Lower lobe of right lung (tissue), 2 donors: Measurements from ENCODE around the gene PLEKHG4B. TPM values are rescaled to one million over a fixed set of nuclear protein-coding genes. Genes with fewer than 3 reads are reported as not detected.
"Not testable (repeated sequence)": the region's sequence is repeated elsewhere in the genome, so short reads cannot be mapped to it uniquely, and the experiment has no call there.

Source experiments
- ATAC-seq, 2 donors: fragments of 200-7000 bp; cut with Tn5 transposase; one replicate each; pipeline ENCODE4 v1.9.1; 2020 to 2022; ENCODE audit warnings: mild to moderate bottlenecking in 2 of 2, moderate library complexity in 2 of 2
- DNase-seq: peaks from one replicate; pipeline ENCODE4 v3.0.0-alpha.2; 2020
- H3K27ac ChIP-seq: fragments of 200-600 bp; one replicate; pipeline ENCODE4 v1.8.0; 2022
- H3K27me3 ChIP-seq: fragments of 200-600 bp; one replicate; pipeline ENCODE4 v1.8.0; 2022; ENCODE audit warnings: low read depth
- H3K36me3 ChIP-seq: fragments of 200-600 bp; one replicate; pipeline ENCODE4 v1.8.0; 2022; ENCODE audit warnings: mild to moderate bottlenecking
- H3K4me1 ChIP-seq: fragments of 200-600 bp; one replicate; pipeline ENCODE4 v1.8.0; 2022
- H3K4me3 ChIP-seq: fragments of 200-600 bp; one replicate; pipeline ENCODE4 v1.8.0; 2022; ENCODE audit warnings: mild to moderate bottlenecking
- H3K9me3 ChIP-seq: fragments of 200-600 bp; one replicate; pipeline ENCODE4 v1.8.0; 2022
- CTCF ChIP-seq: fragments of 200-600 bp; IDR thresholded peaks from one replicate; pipeline ENCODE4 v1.8.0; 2022; ENCODE audit warnings: antibody characterized with exemption, mild to moderate bottlenecking
- intact Hi-C: fragments of 100-400 bp; cut with DNase I; formaldehyde crosslinking; loops from one replicate; pipeline ENCODE4 v1.11.0; 2022
- total RNA-seq: library from RNA; stranded (reverse); fragmentation: NEBNext Ultra II Directional; extraction: Animal tissue kit (Norgen Biotek cat#: 25700); gene quantifications from one replicate; pipeline ENCODE4 v1.2.1, GENCODE V29; 2021
- donor health status: DM: no; HTN: yes; CAD: no; lungs with severe emphysema.

The PLEKHG4B gene
- total RNA-seq, 1 donor from 2014 or later = 2.7 TPM

- H3K27me3 ChIP-seq, intact Hi-C loops, H3K36me3 ChIP-seq, H3K9me3 ChIP-seq: not testable (repeated sequence)
- peak within 1 kb of the TSS; percentile 71 for H3K4me3 ChIP-seq
- DNase-seq (peak; percentile 97), ATAC-seq (peak; percentile 98 to 99)
- peaks cover 37% of the 10 kb centered on the region for H3K4me1 ChIP-seq
- TF ChIP-seq CTCF = peak; percentile 42
- H3K27ac ChIP-seq = peak within 1 kb of the TSS; percentile 93
Observed at GRCh38 chr5:217494-218456, 125.8 kb downstream of the PLEKHG4B start, which contains the start of the genes CCDC127 and SDHA. TSS of gene CCDC127 (minus strand) at chr5:218153. CDS start at chr5:216849, 1,304 bp downstream. TSS of gene SDHA (plus strand) at chr5:218320. CDS start at chr5:218356, 36 bp downstream.

GRCh38 chr5:218457-219291 lies 126.7 kb downstream of the PLEKHG4B start:
- intact Hi-C loops = no loop called here
- ATAC-seq = peak; percentile 76 to 77
- TF ChIP-seq CTCF = no peak
- H3K27me3 ChIP-seq = no peaks in the 10 kb centered on the region
- H3K9me3 ChIP-seq = no peaks in the 10 kb centered on the region
- peak overlapping the region; percentile 71 for H3K4me3 ChIP-seq
- peaks cover 43% of the 10 kb centered on the region for H3K4me1 ChIP-seq
- H3K27ac ChIP-seq = peak overlapping the region; percentile 93
- peaks cover 5% of the 10 kb centered on the region for H3K36me3 ChIP-seq
- peak; percentile 62 for DNase-seq

GRCh38 chr5:219460-219863 lies 127.5 kb downstream of the PLEKHG4B start:
- Histone ChIP-seq H3K27ac (peak overlapping the region; percentile 93), H3K4me1 (peaks cover 43% of the 10 kb centered on the region)
- DNase-seq = no peak

GRCh38 chr5:219991-220390 lies 128.0 kb downstream of the PLEKHG4B start:
- DNase-seq (no peak), ATAC-seq (no peak)
- intact Hi-C loops = no loop called here
- TF ChIP-seq CTCF = no peak
- Histone ChIP-seq H3K27me3 (no peaks in the 10 kb centered on the region), H3K4me1 (peaks cover 43% of the 10 kb centered on the region), H3K9me3 (no peaks in the 10 kb centered on the region), H3K4me3 (peak overlapping the region; percentile 71), H3K36me3 (peaks cover 13% of the 10 kb centered on the region), H3K27ac (peak overlapping the region; percentile 93)

More at GRCh38 chr5:219460-219863, 127.5 kb downstream of the PLEKHG4B start:
- Histone ChIP-seq H3K27me3 (no peaks in the 10 kb centered on the region), H3K9me3 (no peaks in the 10 kb centered on the region), H3K4me3 (peak overlapping the region; percentile 71), H3K36me3 (peaks cover 13% of the 10 kb centered on the region)
- TF ChIP-seq CTCF = no peak
- no peak for ATAC-seq
- intact Hi-C loops = no loop called here

- intact Hi-C loops = not testable (repeated sequence)
Observed at GRCh38 chr5:222951-223715, 131.2 kb downstream of the PLEKHG4B start.

More at GRCh38 chr5:222951-223715, 131.2 kb downstream of the PLEKHG4B start:
- not testable (repeated sequence) for H3K27ac ChIP-seq, ATAC-seq, H3K27me3 ChIP-seq, H3K9me3 ChIP-seq, DNase-seq, H3K4me3 ChIP-seq
- peaks cover 44% of the 10 kb centered on the region for H3K36me3 ChIP-seq
- H3K4me1 ChIP-seq = peaks cover 39% of the 10 kb centered on the region
